ENCODE data around the gene SMG7. TPM values are rescaled to one million over a fixed set of nuclear protein-coding genes. Genes with fewer than 3 reads are reported as not detected.
A peak's percentile ranks its signal among the peaks of the same experiment; 100 is the strongest.

Gene SMG7
- total RNA-seq, 4 donors from 2014 or later = 40.4 to 56.6 (median 51.1) TPM

GRCh38 chr1:183517401-183517800 is 45.1 kb downstream of the SMG7 start:
- peaks cover 0 to 24% (median 3%) of the 10 kb centered on the region in 4 donors for H3K4me1 ChIP-seq
- DNase-seq (ENCODE audit: low spot score in 2 of 2) = no peak
- H3K27ac ChIP-seq = no peak overlapping the region
- peaks cover 0 to 46% (median 0%) of the 10 kb centered on the region in 3 donors for H3K36me3 ChIP-seq
- H3K4me3 ChIP-seq = no peak overlapping the region
- no peak for TF ChIP-seq POLR2A (IDR thresholded peaks at IDR 0.05)
- TF ChIP-seq CTCF (IDR thresholded peaks at IDR 0.05) = no peak
- TF ChIP-seq EP300 (IDR thresholded peaks at IDR 0.05) = no peak
- no peaks in the 10 kb centered on the region for H3K9me3 ChIP-seq
- 78 to 81% methylated on average over 6 of the region's 6 CpGs for WGBS, 2 donors
- no peaks in the 10 kb centered on the region for H3K27me3 ChIP-seq

GRCh38 chr1:183520379-183520778 is 48.1 kb downstream of the SMG7 start:
- peak overlapping the region in 1 of 4 donors; percentile 25 for H3K27ac ChIP-seq
- H3K4me3 ChIP-seq = no peak overlapping the region
- H3K27me3 ChIP-seq = no peaks in the 10 kb centered on the region
- H3K36me3 ChIP-seq = peaks cover 0 to 47% (median 0%) of the 10 kb centered on the region in 3 donors
- DNase-seq (ENCODE audit: low spot score in 2 of 2) = no peak
- TF ChIP-seq CTCF (IDR thresholded peaks at IDR 0.05) (no peak), POLR2A (IDR thresholded peaks at IDR 0.05) (no peak), EP300 (IDR thresholded peaks at IDR 0.05) (no peak)
- 84 to 85% methylated on average over 1 of the region's 1 CpG for WGBS, 2 donors
- no peaks in the 10 kb centered on the region for H3K9me3 ChIP-seq
- H3K4me1 ChIP-seq = peaks cover 0 to 12% (median 3%) of the 10 kb centered on the region in 4 donors

GRCh38 chr1:183522104-183522503 is 49.8 kb downstream of the SMG7 start:
- WGBS, 2 donors = 89 to 96% methylated on average over 1 of the region's 1 CpG
- H3K4me1 ChIP-seq = peaks cover 0 to 12% (median 3%) of the 10 kb centered on the region in 4 donors
- DNase-seq (ENCODE audit: low spot score in 2 of 2) = no peak
- no peak overlapping the region for H3K4me3 ChIP-seq
- H3K27ac ChIP-seq = no peak overlapping the region
- peaks cover 0 to 47% (median 0%) of the 10 kb centered on the region in 3 donors for H3K36me3 ChIP-seq
- H3K27me3 ChIP-seq = no peaks in the 10 kb centered on the region
- H3K9me3 ChIP-seq = no peaks in the 10 kb centered on the region
- TF ChIP-seq CTCF (IDR thresholded peaks at IDR 0.05) (no peak), EP300 (IDR thresholded peaks at IDR 0.05) (no peak), POLR2A (IDR thresholded peaks at IDR 0.05) (no peak)

GRCh38 chr1:183528577-183528976 is 56.3 kb downstream of the SMG7 start:
- H3K4me3 ChIP-seq = no peak overlapping the region
- H3K36me3 ChIP-seq = peaks cover 0 to 51% (median 0%) of the 10 kb centered on the region in 3 donors
- H3K27me3 ChIP-seq = no peaks in the 10 kb centered on the region
- peaks cover 0 to 14% (median 0%) of the 10 kb centered on the region in 4 donors for H3K4me1 ChIP-seq
- no peak overlapping the region for H3K27ac ChIP-seq
- no peak for DNase-seq (ENCODE audit: low spot score in 2 of 2)
- H3K9me3 ChIP-seq = no peaks in the 10 kb centered on the region
- TF ChIP-seq EP300 (IDR thresholded peaks at IDR 0.05) (no peak), POLR2A (IDR thresholded peaks at IDR 0.05) (no peak)
- WGBS, 2 donors = 95 to 97% methylated on average over 3 of the region's 3 CpGs

GRCh38 chr1:183533617-183534174 is 61.4 kb downstream of the SMG7 start:
- TF ChIP-seq POLR2A (IDR thresholded peaks at IDR 0.05) = no peak
- Histone ChIP-seq H3K9me3 (no peaks in the 10 kb centered on the region), H3K36me3 (peaks cover 0 to 60% (median 0%) of the 10 kb centered on the region in 3 donors), H3K4me3 (no peak overlapping the region), H3K27me3 (no peaks in the 10 kb centered on the region), H3K27ac (peak overlapping the region in 2 of 4 donors; percentile 61 to 73), H3K4me1 (peaks cover 0 to 25% (median 0%) of the 10 kb centered on the region in 4 donors)
- 33 to 44% methylated on average over 3 of the region's 3 CpGs for WGBS, 2 donors
- DNase-seq (ENCODE audit: low spot score in 2 of 2) = no peak

GRCh38 chr1:183537405-183537804 is 65.1 kb downstream of the SMG7 start:
- H3K9me3 ChIP-seq = no peaks in the 10 kb centered on the region
- H3K4me1 ChIP-seq = peaks cover 0 to 21% (median 0%) of the 10 kb centered on the region in 4 donors
- no peaks in the 10 kb centered on the region for H3K27me3 ChIP-seq
- WGBS, 2 donors = 93 to 97% methylated on average over 4 of the region's 4 CpGs
- no peak for DNase-seq (ENCODE audit: low spot score in 2 of 2)
- H3K27ac ChIP-seq = no peak overlapping the region
- peaks cover 0 to 75% (median 6%) of the 10 kb centered on the region in 3 donors for H3K36me3 ChIP-seq
- no peak overlapping the region for H3K4me3 ChIP-seq
- TF ChIP-seq EP300 (IDR thresholded peaks at IDR 0.05) (no peak), POLR2A (IDR thresholded peaks at IDR 0.05) (no peak), CTCF (IDR thresholded peaks at IDR 0.05) (no peak)

Data from tibial nerve (tissue), 4 donors.